ENCODE results near the gene TACC2. TPM values are rescaled to one million over a fixed set of nuclear protein-coding genes. Genes with fewer than 3 reads are reported as not detected.
A peak's percentile ranks its signal among the peaks of the same experiment; 100 is the strongest.

Gene TACC2
- total RNA-seq, 4 donors from 2014 or later: 191 to 400 (median 261) TPM

DNA sequence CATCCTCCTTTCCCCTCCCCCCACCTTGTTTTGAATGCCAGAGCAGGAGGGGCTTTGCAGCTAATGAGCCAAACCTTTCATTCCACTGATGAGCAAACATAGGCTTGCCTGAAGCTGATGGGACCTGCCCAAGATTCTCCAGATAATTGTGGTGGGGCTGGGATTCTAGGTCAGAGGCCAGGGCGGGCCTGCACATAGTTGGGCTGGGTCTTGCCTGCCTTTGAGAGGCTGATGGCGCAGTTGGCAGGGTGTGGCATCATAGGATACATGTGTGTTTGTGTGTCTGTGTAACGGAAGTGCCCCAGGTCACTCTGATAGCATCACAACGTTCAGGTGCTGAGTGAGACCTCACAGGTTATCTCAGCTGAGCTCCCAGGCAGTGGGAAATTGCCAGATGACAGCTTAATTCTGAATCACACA lies 305.0 kb downstream of the TACC2 start:
- no peak overlapping the region for H3K4me3 ChIP-seq (ENCODE audit: low read depth, poor library complexity, severe bottlenecking)
- TF ChIP-seq POLR2A (IDR thresholded peaks at IDR 0.05) (no peak), CTCF (IDR thresholded peaks at IDR 0.05) (no peak)
- WGBS, 2 donors: 33 to 63% methylated on average over 4 of the region's 4 CpGs
- DNase-seq (ENCODE audit: low spot score in 2 of 2): peak; percentile 86 to 91
- intact Hi-C loops (cut with DNase I; ENCODE audit: low total_unique reads): no loop called here

DNA sequence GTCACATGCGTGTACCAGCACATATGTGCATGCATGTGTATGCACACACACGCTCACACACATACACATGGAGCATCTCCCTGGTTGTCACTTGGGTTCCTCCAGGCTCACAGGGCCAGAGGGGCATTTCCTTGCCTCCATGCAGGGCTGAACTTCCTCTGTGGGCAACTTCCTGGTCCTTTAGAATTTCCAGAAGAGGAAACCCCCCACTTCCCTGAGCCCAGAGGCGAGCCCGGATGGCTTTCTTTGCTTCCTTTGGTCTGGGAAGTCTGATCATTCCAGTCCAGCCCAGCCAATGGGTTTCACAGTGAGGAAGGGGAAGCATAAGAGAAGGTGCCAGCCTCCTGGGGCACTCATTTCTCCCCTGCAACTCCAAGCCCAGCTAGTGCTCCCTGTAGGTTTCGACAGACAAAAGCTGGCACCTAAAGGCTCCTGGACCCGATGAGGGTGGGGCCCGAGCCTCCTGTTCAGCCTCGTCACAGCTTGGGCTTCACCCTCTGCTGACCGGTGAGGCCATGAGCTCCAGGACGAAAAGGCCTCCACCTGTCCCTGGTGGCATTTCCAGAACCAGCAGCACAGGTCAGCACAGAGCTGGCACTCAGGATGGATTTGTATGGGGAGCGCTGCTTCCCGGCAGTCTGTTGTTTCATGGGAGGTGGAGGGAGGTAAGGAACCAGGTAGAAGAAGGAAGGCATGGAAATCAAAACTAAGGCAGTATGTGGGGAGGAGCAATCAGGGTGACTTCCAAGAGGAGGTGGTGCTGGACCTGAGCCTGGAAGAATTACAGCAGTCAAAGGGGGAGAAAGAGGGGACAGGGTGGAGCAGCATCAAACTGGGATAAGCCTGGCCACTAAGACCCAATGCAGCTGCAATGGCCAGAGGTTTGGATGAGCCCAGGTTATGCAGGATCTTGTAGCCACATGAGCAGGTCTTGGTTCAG lies 305.8 kb downstream of the TACC2 start:
- TF ChIP-seq POLR2A (IDR thresholded peaks at IDR 0.05) (no peak), CTCF (IDR thresholded peaks at IDR 0.05) (no peak)
- H3K4me3 ChIP-seq (ENCODE audit: low read depth, poor library complexity, severe bottlenecking): no peak overlapping the region
- WGBS, 2 donors: 62 to 72% methylated on average over 12 of the region's 12 CpGs
- no peak for DNase-seq (ENCODE audit: low spot score in 2 of 2)
- intact Hi-C loops (cut with DNase I; ENCODE audit: low total_unique reads): loop anchor here (5.0 kb wide), 1 partner anchor 143 kb away; no protein-coding TSS in a partner anchor

GRCh38 chr10:122295451-122295809 lies 306.5 kb downstream of the TACC2 start:
- intact Hi-C loops (cut with DNase I; ENCODE audit: low total_unique reads): loop anchor here (5.0 kb wide), 1 partner anchor 142 kb away; no protein-coding TSS in a partner anchor
- 74 to 79% methylated on average over 4 of the region's 4 CpGs for whole genome bisulfite sequencing, 2 donors
- no peak overlapping the region for H3K4me3 ChIP-seq (ENCODE audit: low read depth, poor library complexity, severe bottlenecking)
- DNase-seq (ENCODE audit: low spot score in 2 of 2): peak in 1 of 2 donors; percentile 19
- TF ChIP-seq POLR2A (IDR thresholded peaks at IDR 0.05) (no peak), CTCF (IDR thresholded peaks at IDR 0.05) (no peak)

DNA sequence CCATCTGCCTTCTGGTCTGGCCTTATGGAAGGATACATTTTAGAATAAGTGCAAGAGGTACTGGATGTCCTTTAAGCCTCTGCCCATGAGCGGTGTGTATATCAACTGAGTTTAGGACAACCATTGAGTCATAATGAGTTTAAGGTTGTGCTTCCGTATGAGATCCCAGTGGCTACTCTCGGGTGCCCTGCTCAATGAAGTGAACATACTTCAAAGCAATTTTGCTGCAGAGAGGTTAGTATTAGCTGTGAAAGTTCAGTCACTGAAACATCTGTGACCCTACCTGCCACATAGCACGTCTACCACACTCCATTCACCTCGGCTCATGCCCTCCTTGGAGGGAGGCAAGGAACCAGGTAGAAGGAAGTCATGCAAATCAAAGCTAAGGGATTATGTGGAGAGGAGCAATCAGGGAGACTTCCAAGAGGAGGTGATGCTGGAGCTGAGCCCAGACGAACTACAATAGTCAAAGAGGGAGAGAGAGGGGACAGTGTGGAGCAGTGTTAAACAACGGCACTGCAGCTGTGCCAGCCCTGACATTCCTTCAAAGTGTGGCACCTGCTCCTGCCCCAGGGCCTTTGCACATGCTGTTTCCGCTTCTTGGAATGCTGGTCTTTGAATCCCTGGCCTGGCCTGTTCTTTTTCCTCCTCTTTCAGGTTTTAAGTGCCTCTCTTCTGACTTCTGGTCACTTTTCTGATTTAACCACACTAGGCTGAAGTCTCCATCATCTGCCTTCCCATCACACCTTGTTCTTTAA lies 307.6 kb downstream of the TACC2 start:
- intact Hi-C loops (cut with DNase I; ENCODE audit: low total_unique reads): loop anchor here (5.0 kb wide), 1 partner anchor 141 kb away; no protein-coding TSS in a partner anchor
- H3K4me3 ChIP-seq (ENCODE audit: low read depth, poor library complexity, severe bottlenecking): no peak overlapping the region
- 78 to 79% methylated on average over 8 of the region's 8 CpGs for WGBS, 2 donors
- DNase-seq (ENCODE audit: low spot score in 2 of 2): peak in 1 of 2 donors; percentile 4
- TF ChIP-seq POLR2A (IDR thresholded peaks at IDR 0.05) (no peak), CTCF (IDR thresholded peaks at IDR 0.05) (no peak)

- WGBS, 2 donors: 81 to 85% methylated on average over 8 of the region's 8 CpGs
- DNase-seq (ENCODE audit: low spot score in 2 of 2): peak in 1 of 2 donors; percentile 5
- TF ChIP-seq POLR2A (IDR thresholded peaks at IDR 0.05) (no peak), CTCF (IDR thresholded peaks at IDR 0.05) (no peak)
- H3K4me3 ChIP-seq (ENCODE audit: low read depth, poor library complexity, severe bottlenecking): no peak overlapping the region
- intact Hi-C loops (cut with DNase I; ENCODE audit: low total_unique reads): loop anchor here (5.0 kb wide), 1 partner anchor 140 kb away; no protein-coding TSS in a partner anchor
Observed at GRCh38 chr10:122297583-122297982, 308.6 kb downstream of the TACC2 start.

All from lower leg skin (tissue), 4 donors.